SU-DHL-6 (cell line): Measurements from ENCODE around the gene ELMOD2.

ENCODE experiments used
- H2AFZ ChIP-seq: fragments of 200-600 bp; sonication (generic); 2 replicates; pipeline ENCODE4 v1.6.1; 2014; ENCODE audit warnings: low read depth, mild to moderate bottlenecking, moderate library complexity, mixed read lengths, antibody characterized with exemption, low read length; ENCODE audit not compliant: severe bottlenecking
- H3F3A ChIP-seq: fragments of 200-600 bp; shearing (Covaris generic); 2 replicates; pipeline ENCODE4 v1.6.0; 2016; ENCODE audit warnings: antibody characterized with exemption, mild to moderate bottlenecking; ENCODE audit not compliant: insufficient read depth
- H3K27ac ChIP-seq: fragments of 200-600 bp; sonication (generic); 2 replicates; pipeline ENCODE4 v1.5.1; 2016; ENCODE audit warnings: low read depth, mild to moderate bottlenecking, low read length, moderate library complexity, mixed read lengths
- H3K27me3 ChIP-seq: fragments of 200-600 bp; sonication (generic), shearing (Covaris generic); 2 replicates; pipeline ENCODE4 v1.6.0; 2014; ENCODE audit warnings: mild to moderate bottlenecking, low read length
- H3K36me3 ChIP-seq: fragments of 200-600 bp; sonication (generic); 2 replicates; pipeline ENCODE4 v1.6.1; 2014; ENCODE audit warnings: mild to moderate bottlenecking, low read length, mixed read lengths
- H3K4me2 ChIP-seq: fragments of 300-600, 200-600 bp; shearing (Covaris generic), sonication (generic); 2 replicates; pipeline ENCODE4 v1.6.0; 2014; ENCODE audit warnings: low read length, low read depth, mild to moderate bottlenecking; ENCODE audit not compliant: poor library complexity, severe bottlenecking
- H3K4me3 ChIP-seq: fragments of 200-600 bp; sonication (generic); 2 replicates; pipeline ENCODE4 v1.5.1; 2014; ENCODE audit warnings: antibody characterized with exemption, low read length, mild to moderate bottlenecking, mixed read lengths; ENCODE audit not compliant: insufficient read depth, poor library complexity, severe bottlenecking
- H3K79me2 ChIP-seq: fragments of 200-600 bp; sonication (generic); 2 replicates; pipeline ENCODE4 v1.6.1; 2014; ENCODE audit warnings: mild to moderate bottlenecking, low read length, moderate library complexity; ENCODE audit not compliant: insufficient read depth
- H3K9ac ChIP-seq: fragments of 200-600 bp; sonication (generic); 2 replicates; pipeline ENCODE4 v1.7.0; 2014; ENCODE audit warnings: mild to moderate bottlenecking, low read length
- H3K9me2 ChIP-seq: fragments of 200-600 bp; sonication (generic); replicated peaks from 2 replicates; pipeline ENCODE4 v1.6.1; 2014; ENCODE audit warnings: low read length; ENCODE audit not compliant: insufficient read depth
- H3K9me3 ChIP-seq: fragments of 200-600 bp; sonication (generic); 2 replicates; pipeline ENCODE4 v1.6.1; 2014; ENCODE audit warnings: low read length, mixed read lengths; ENCODE audit not compliant: insufficient read depth
- H4K20me1 ChIP-seq: fragments of 200-600 bp; sonication (generic); 2 replicates; pipeline ENCODE4 v1.6.1; 2014; ENCODE audit warnings: low read depth, mild to moderate bottlenecking, antibody characterized with exemption, low read length, moderate library complexity, mixed read lengths
- CTCF ChIP-seq: fragments of 200-600 bp; sonication (generic); IDR thresholded peaks from one replicate; pipeline ENCODE4 v1.5.1; 2017; ENCODE audit warnings: antibody characterized with exemption, mild to moderate bottlenecking, low read length, moderate library complexity; ENCODE audit not compliant: insufficient read depth, poor library complexity, severe bottlenecking
- EZH2phosphoT487 ChIP-seq: fragments of 200-600 bp; sonication (generic), shearing (Covaris generic); conservative IDR thresholded peaks from 2 replicates; pipeline ENCODE4 v1.6.1; 2018; ENCODE audit warnings: mild to moderate bottlenecking, antibody characterized with exemption, low read length, moderate library complexity, mixed read lengths

The ELMOD2 gene

GRCh38 chr4:140575489-140575888, 51.5 kb downstream of the ELMOD2 start:
- Histone ChIP-seq H3K27me3 (no peaks in the 10 kb centered on the region), H3K79me2 (no peaks in the 10 kb centered on the region), H3F3A (no peaks in the 10 kb centered on the region), H3K4me2 (no peak overlapping the region), H3K9me2 (no peaks in the 10 kb centered on the region), H3K4me3 (no peak overlapping the region), H2AFZ (no peak overlapping the region), H3K27ac (no peak overlapping the region), H3K9ac (no peak overlapping the region), H3K9me3 (no peaks in the 10 kb centered on the region), H4K20me1 (no peaks in the 10 kb centered on the region), H3K36me3 (no peaks in the 10 kb centered on the region)
- TF ChIP-seq CTCF: no peak
- no peak for TF ChIP-seq EZH2phosphoT487

GRCh38 chr4:140579278-140579677, 55.3 kb downstream of the ELMOD2 start:
- Histone ChIP-seq H3K79me2 (no peaks in the 10 kb centered on the region), H3K36me3 (no peaks in the 10 kb centered on the region), H4K20me1 (no peaks in the 10 kb centered on the region), H2AFZ (no peak overlapping the region), H3K9ac (no peak overlapping the region), H3K9me2 (no peaks in the 10 kb centered on the region), H3K4me3 (no peak overlapping the region), H3K9me3 (no peaks in the 10 kb centered on the region), H3K27me3 (no peaks in the 10 kb centered on the region), H3F3A (no peaks in the 10 kb centered on the region), H3K4me2 (no peak overlapping the region), H3K27ac (no peak overlapping the region)
- TF ChIP-seq CTCF (no peak), EZH2phosphoT487 (no peak)

GRCh38 chr4:140581078-140581477, 57.1 kb downstream of the ELMOD2 start:
- Histone ChIP-seq H3K27me3 (no peaks in the 10 kb centered on the region), H2AFZ (no peak overlapping the region), H3K9ac (no peak overlapping the region), H3K9me3 (no peaks in the 10 kb centered on the region), H3K4me3 (no peak overlapping the region), H3K79me2 (no peaks in the 10 kb centered on the region), H3K9me2 (no peaks in the 10 kb centered on the region), H4K20me1 (no peaks in the 10 kb centered on the region), H3K36me3 (no peaks in the 10 kb centered on the region), H3F3A (no peaks in the 10 kb centered on the region), H3K27ac (no peak overlapping the region), H3K4me2 (no peak overlapping the region)
- TF ChIP-seq EZH2phosphoT487 (no peak), CTCF (no peak)
